Epithelial cell of proximal tubule (primary cell): Measurements from ENCODE around the gene NTM. TPM values are rescaled to one million over a fixed set of nuclear protein-coding genes. Genes with fewer than 3 reads are reported as not detected.

ENCODE experiments used
- DNase-seq: peaks from one replicate; pipeline ENCODE4 v3.0.0-alpha.2; 2011; ENCODE audit warnings: low read depth
- H3K4me3 ChIP-seq: 2 replicates; pipeline ENCODE4 v1.5.1; 2011; ENCODE audit warnings: low read depth, mild to moderate bottlenecking, low read length
- total RNA-seq: library from RNA; depleted of rRNA; stranded (reverse); fragments of >200 nt; gene quantifications from 2 replicates; pipeline ENCODE4 v1.2.3, GENCODE V29; 2015
- TF ChIP-seq, protein P1 (sequence below): conservative IDR thresholded peaks from 2 replicates; pipeline ENCODE4 v1.5.1; 2012; ENCODE audit warnings: low read depth, mild to moderate bottlenecking, low read length

Gene NTM
- total RNA-seq, 1 donor from 2014 or later = 5.3 TPM

DNA sequence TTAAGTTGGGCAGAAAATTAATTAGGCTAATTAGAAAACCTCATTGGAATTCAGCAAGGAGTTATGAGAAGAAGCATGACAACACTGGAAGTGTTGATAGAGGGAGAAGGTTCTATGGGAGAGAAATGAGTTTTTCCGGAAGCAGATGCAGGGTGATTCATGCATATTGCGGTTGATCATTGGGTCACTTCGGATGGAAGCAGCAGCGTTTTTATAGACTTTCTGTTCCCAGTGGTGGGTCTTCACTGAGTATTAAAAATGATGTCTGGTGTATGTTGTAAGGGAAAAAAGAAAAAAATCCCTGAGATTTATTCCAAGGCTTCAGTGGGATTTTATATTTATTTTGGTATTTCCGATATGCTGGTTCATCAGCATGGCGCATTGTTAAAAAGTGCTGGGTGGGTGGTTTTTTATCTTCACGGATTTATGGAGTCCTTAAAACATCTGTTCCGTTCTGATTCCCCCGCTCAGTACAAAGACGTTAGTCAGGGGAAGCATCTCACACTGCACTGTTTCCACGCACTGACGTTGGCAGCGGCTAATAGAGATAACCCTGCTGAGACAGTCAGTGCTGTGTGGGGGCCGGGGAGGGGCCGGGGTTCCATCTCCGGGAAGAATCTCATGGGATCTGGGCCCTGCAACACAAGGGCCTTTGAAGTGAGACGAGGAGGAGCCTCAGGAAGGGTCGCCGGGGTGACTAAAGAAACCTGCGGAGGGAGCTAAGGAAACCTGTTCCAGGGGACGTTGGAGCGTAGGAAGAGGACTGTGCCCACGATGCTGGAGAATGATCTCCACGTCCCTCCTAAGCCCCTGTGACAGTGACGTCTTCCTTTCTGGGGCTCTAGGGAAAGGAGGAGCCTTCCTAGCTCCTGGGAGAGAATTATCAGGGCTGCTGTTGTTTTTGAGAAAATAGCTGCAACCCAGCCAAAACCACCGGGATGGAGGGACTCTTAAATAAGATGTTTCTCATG lies 390.0 kb downstream of the NTM start:
- no peak for DNase-seq
- H3K4me3 ChIP-seq = no peak overlapping the region
- TF ChIP-seq, protein P1, sequence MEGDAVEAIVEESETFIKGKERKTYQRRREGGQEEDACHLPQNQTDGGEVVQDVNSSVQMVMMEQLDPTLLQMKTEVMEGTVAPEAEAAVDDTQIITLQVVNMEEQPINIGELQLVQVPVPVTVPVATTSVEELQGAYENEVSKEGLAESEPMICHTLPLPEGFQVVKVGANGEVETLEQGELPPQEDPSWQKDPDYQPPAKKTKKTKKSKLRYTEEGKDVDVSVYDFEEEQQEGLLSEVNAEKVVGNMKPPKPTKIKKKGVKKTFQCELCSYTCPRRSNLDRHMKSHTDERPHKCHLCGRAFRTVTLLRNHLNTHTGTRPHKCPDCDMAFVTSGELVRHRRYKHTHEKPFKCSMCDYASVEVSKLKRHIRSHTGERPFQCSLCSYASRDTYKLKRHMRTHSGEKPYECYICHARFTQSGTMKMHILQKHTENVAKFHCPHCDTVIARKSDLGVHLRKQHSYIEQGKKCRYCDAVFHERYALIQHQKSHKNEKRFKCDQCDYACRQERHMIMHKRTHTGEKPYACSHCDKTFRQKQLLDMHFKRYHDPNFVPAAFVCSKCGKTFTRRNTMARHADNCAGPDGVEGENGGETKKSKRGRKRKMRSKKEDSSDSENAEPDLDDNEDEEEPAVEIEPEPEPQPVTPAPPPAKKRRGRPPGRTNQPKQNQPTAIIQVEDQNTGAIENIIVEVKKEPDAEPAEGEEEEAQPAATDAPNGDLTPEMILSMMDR = no peak

DNA sequence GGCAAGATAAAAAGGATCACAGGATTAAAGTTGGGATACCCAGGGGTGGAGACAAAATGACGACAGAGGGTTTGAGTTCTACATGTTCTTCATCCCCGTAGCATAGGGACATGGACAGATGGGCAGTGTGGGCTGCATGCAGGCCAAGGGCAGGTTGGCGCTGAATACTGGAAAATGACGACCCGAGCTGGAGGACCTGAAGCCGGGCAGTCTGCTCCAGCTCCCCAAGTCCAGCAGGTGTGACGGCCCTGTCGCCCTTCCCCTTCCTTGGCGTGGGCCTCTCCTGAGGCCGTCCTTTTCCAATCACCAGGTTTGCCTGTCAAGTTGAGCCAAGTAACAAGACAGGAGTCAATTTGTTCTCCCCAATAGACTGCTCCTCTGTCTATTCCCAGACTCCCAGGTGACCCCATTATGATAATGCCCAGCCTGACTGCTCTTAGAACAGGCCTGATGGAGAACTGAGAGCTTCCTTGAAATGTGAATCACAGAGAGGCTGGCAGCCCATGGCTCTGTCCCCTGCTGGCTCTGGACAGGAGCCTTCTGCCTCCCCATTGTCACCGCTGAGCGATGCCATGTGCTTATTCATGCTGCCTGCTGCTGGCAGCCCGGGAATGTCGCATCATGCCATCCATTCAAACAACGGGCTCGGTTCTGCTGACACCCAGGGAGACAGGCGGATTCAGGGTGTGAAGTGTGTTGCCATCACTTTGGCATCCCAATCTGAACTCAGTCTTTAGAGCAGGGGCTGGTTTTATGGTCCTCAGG lies 392.1 kb downstream of the NTM start:
- no peak overlapping the region for H3K4me3 ChIP-seq
- no peak for DNase-seq
- TF ChIP-seq, protein P1 = no peak

DNA sequence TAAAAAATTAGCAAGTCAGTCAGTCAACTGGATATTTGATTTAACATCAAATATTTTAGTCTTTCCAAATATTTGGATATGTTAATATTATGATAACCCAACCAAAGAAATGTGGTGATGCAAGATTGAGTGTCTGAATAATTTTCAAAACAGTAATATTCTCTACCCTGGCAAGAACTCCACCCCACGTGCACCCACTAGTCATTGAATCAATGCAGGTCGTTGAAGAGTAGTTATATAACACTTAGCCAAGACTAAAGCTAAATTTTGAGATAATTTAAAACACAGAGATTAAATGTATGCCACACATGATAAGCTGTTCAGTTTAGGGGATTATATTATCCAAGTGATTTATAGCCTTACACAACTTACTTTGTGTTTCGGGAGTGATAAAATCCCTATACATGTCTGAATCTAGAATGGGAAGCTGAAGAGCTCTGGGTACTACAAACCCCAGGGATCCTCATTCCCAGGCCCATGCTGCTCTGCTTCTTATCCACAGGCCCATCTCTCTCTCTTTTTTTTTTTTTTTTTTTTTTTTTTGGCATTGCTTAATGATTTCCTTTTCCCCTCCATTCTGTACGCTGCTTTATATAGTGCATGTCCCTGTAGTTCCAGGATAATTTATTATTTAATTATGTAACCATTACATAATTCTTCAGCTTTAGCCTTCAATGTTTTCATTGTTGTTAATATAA lies 392.9 kb downstream of the NTM start:
- no peak for DNase-seq
- TF ChIP-seq, protein P1 = no peak
- H3K4me3 ChIP-seq = no peak overlapping the region

DNA sequence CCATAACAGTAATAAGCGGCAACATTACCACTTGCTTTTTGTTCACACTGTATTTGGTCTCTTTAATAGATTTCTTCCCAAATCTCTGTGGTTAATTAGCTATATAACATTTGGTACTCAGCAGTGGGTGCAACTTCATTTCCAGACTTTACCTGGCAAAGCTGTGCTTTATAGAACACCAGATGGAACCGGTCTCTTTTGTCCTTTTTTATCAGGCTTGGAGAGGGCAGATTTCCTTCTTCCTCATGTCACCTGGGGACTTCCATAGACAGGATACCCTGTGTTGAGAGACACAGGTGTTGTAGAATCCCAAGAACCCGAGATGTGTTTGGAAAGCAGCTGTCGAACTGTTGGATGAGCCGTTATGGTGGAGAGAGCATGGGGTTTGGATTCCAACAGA lies 393.7 kb downstream of the NTM start:
- TF ChIP-seq, protein P1 = no peak
- H3K4me3 ChIP-seq = no peak overlapping the region
- DNase-seq = no peak

DNA sequence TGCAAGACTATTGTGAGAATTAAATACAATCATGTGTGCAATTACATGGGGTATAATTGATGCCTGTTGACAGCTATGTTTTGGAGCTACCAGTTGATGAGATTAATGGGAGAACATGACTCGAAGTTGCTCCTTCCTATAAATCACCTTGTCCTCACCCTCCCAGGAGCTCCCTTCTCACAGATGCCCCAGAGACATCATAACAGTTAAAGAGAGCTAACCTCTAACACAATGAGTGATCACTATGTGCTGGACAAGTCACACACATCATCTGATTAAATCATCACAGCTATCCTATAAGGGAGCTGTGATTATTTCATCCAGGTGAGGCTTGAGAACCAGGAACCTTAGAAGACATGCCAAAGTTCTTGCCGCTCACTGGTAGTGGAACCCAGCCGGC lies 394.2 kb downstream of the NTM start:
- no peak for DNase-seq
- no peak overlapping the region for H3K4me3 ChIP-seq
- TF ChIP-seq, protein P1 = no peak

DNA sequence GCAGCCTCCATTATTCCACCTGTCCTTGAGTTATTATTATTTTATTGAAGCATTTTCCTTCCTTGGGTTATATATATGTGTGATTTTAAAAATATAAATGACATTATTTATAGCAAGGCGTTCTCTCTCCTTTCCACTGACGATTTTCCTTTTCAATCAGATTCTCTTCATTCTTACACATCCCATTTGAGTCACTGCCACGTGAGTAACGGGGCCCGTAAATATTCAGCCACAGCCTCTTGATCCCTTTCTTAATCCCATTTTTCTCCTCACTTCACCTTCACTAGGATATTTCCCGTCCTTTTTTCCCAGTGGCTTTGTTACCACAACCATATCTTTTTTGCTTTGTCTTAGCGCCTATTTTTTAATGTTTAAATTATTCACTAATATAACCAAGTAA lies 396.2 kb downstream of the NTM start:
- no peak overlapping the region for H3K4me3 ChIP-seq
- no peak for DNase-seq
- TF ChIP-seq, protein P1 = no peak
